IMR-90 (cell line): ENCODE results near the gene CTBP2.

ENCODE experiments used
- BHLHE40 ChIP-seq: fragments of 150-350 bp; IDR thresholded peaks from 2 replicates; pipeline ENCODE4 v1.6.1; 2016; ENCODE audit warnings: mild to moderate bottlenecking, low read depth, low read length
- CEBPB ChIP-seq: IDR thresholded peaks from 2 replicates; pipeline ENCODE4 v1.6.1; 2012; ENCODE audit warnings: low read depth, low read length, improper control_type of control experiment
- ELK1 ChIP-seq: fragments of 150-350 bp; IDR thresholded peaks from 2 replicates; pipeline ENCODE4 v1.6.1; 2016; ENCODE audit warnings: low read depth, mild to moderate bottlenecking, low read length, moderate library complexity, borderline replicate concordance
- FOS ChIP-seq: fragments of 150-350 bp; IDR thresholded peaks from 2 replicates; pipeline ENCODE4 v1.6.1; 2016; ENCODE audit warnings: low read depth, low read length
- MAFK ChIP-seq: IDR thresholded peaks from 2 replicates; pipeline ENCODE4 v1.6.1; 2012; ENCODE audit warnings: low read depth, low read length, improper control_type of control experiment
- MAZ ChIP-seq: IDR thresholded peaks from 2 replicates; pipeline ENCODE4 v1.6.1; 2012; ENCODE audit warnings: low read depth, mild to moderate bottlenecking, low read length, improper control_type of control experiment, moderate library complexity, borderline replicate concordance
- MXI1 ChIP-seq: IDR thresholded peaks from 2 replicates; pipeline ENCODE4 v1.6.1; 2012; ENCODE audit warnings: low read depth, mild to moderate bottlenecking, low read length, moderate library complexity, borderline replicate concordance
- POLR2A ChIP-seq: IDR thresholded peaks from 2 replicates; pipeline ENCODE4 v1.6.1; 2012; ENCODE audit warnings: mild to moderate bottlenecking, low read depth, low read length
- RAD21 ChIP-seq: IDR thresholded peaks from 2 replicates; pipeline ENCODE4 v1.6.1; 2012; ENCODE audit warnings: low read length, improper control_type of control experiment
- RCOR1 ChIP-seq: IDR thresholded peaks from 2 replicates; pipeline ENCODE4 v1.6.1; 2012; ENCODE audit warnings: mild to moderate bottlenecking, low read length, improper control_type of control experiment; ENCODE audit not compliant: insufficient replicate concordance
- SMC3 ChIP-seq: fragments of 150-350 bp; IDR thresholded peaks from 2 replicates; pipeline ENCODE4 v1.6.1; 2016; ENCODE audit warnings: low read depth, mild to moderate bottlenecking, antibody characterized with exemption, low read length, moderate library complexity
- TF ChIP-seq, protein P1 (sequence below): conservative IDR thresholded peaks from 2 replicates; pipeline ENCODE4 v1.5.1; 2012; ENCODE audit warnings: mild to moderate bottlenecking, low read depth, low read length, improper control_type of control experiment
- TF ChIP-seq, protein P2 (sequence below): fragments of 150-350 bp; IDR thresholded peaks from 2 replicates; pipeline ENCODE4 v1.6.1; 2017; ENCODE audit warnings: mild to moderate bottlenecking, antibody characterized with exemption, low read length, low read depth

DNA sequence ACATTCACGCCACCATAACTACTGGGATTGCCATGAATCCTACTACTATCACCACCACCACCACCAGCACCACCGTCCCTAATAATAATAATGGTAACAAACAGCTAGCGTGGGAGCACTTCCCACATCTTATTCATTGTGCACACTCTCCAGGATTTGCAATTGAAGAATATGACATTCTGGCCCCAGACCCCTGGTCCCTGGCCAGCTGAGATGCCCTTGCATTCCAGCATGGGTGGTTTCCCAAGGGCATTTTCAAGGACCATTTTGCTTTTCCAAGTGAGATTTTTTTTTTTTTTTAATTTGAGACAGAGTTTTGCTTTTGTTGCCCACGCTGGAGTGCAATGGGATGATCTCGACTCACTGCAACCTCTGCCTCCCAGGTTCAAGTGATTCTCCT, 14.7 kb downstream of the CTBP2 start:
- TF ChIP-seq, protein P1, sequence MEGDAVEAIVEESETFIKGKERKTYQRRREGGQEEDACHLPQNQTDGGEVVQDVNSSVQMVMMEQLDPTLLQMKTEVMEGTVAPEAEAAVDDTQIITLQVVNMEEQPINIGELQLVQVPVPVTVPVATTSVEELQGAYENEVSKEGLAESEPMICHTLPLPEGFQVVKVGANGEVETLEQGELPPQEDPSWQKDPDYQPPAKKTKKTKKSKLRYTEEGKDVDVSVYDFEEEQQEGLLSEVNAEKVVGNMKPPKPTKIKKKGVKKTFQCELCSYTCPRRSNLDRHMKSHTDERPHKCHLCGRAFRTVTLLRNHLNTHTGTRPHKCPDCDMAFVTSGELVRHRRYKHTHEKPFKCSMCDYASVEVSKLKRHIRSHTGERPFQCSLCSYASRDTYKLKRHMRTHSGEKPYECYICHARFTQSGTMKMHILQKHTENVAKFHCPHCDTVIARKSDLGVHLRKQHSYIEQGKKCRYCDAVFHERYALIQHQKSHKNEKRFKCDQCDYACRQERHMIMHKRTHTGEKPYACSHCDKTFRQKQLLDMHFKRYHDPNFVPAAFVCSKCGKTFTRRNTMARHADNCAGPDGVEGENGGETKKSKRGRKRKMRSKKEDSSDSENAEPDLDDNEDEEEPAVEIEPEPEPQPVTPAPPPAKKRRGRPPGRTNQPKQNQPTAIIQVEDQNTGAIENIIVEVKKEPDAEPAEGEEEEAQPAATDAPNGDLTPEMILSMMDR, result no peak
- TF ChIP-seq RAD21 (no peak), RCOR1 (no peak), POLR2A (no peak), MXI1 (no peak), SMC3 (no peak), BHLHE40 (no peak), MAFK (no peak), MAZ (no peak), ELK1 (no peak), CEBPB (no peak), FOS (no peak)
- TF ChIP-seq, protein P2, sequence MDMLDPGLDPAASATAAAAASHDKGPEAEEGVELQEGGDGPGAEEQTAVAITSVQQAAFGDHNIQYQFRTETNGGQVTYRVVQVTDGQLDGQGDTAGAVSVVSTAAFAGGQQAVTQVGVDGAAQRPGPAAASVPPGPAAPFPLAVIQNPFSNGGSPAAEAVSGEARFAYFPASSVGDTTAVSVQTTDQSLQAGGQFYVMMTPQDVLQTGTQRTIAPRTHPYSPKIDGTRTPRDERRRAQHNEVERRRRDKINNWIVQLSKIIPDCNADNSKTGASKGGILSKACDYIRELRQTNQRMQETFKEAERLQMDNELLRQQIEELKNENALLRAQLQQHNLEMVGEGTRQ, result no peak
